Measurements from ENCODE around the gene BHLHA15.

The BHLHA15 gene

GRCh38 chr7:98228801-98229200 lies 17.6 kb downstream of the BHLHA15 start:
- DNase-seq, result no peak

DNA sequence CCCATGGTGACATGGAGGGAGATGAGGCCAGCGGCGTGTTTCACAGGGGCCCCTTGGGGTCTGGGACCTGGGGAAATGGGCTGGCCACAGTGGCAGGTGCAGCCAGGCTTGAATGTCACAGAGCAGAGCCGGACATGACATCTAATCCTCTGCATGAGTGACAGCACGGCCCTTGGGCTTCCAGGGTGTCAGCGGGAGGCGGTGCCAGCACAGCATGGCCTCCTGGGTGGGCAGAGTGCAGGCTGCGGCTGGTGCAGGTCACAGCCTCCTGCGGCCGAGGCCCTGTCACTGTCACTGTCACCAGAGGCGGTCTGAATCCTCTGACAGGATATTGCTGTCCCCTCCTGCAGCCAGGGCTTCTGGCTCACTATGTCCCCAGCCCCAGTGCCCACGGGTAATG lies 18.2 kb downstream of the BHLHA15 start:
- DNase-seq, result no peak

- no peak for DNase-seq
Measured at GRCh38 chr7:98229991-98230745, 18.9 kb downstream of the BHLHA15 start.

- DNase-seq, result no peak
Measured at GRCh38 chr7:98230746-98231471, 19.7 kb downstream of the BHLHA15 start.

DNA sequence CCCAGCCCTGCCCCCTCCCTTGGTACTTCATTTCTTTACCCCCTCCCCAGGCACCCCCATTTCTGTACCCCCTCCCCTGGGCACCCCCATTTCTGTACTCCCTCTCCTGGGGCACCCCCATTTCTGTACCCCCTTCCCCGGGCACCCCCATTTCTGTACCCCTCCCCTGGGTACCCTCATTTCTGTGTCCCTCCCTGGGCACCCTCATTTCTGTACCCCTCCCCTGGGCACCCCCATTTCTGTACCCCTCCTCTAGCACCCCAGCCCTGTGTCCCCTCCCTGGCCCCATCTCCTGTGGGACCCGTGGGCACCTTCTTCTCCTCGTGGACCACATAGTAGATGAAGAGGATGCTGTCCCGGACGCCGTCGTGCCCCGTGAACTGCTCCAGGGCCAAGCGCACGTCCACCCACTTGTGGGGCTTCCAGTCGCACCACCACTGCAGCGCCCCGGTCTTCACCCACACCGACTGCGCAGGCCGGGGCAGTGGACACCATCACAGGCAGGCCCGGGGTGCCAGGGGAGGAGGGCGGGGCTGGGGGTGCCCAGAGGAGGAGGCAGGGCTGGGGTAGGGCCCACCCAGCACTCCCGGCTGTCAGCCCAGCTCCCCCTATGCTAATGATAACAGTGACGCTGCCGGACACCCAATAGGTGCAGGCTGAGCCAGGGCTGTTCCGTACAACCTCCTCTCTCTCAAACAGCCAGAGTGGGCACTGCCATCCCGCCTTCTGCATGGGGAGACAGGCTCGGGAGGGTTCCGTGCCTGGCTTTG lies 20.4 kb downstream of the BHLHA15 start:
- no peak for DNase-seq

DNA sequence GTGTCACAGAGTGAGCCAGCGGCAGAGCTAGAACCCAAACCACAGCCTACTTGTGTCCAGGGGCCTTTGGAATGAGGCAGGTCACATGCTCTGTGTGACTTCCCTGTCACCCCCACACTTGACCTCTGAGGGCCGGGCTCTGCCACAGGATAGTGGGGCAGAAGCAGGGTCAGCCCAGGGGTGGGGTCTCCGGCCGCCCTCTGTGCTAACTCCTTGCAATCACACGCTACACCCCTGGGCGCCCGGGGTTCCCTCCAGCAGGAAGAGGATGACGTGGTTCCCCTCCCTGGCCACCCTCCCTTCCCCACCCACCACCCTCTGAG lies 21.0 kb downstream of the BHLHA15 start:
- DNase-seq, result no peak

DNA sequence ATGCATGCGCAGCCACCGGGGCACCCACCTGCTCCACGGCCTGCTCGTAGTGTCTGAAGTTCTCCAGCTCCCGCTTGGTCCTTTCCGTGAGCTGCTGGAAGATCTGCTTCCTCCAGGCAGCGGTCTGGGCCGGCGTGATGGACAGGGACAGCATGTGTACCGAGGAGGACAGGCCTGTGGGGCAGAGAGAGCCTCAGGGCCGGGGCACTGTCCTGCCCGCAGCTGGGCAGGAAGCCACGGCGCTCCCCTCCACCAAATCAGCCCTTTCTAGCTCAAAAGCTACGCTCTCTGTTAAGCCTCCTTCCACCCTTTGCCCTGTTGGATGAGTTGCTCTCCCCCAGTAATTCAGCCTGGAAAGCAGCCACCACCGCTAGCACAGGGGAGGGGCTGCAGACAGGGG lies 21.6 kb downstream of the BHLHA15 start:
- no peak for DNase-seq

DNA sequence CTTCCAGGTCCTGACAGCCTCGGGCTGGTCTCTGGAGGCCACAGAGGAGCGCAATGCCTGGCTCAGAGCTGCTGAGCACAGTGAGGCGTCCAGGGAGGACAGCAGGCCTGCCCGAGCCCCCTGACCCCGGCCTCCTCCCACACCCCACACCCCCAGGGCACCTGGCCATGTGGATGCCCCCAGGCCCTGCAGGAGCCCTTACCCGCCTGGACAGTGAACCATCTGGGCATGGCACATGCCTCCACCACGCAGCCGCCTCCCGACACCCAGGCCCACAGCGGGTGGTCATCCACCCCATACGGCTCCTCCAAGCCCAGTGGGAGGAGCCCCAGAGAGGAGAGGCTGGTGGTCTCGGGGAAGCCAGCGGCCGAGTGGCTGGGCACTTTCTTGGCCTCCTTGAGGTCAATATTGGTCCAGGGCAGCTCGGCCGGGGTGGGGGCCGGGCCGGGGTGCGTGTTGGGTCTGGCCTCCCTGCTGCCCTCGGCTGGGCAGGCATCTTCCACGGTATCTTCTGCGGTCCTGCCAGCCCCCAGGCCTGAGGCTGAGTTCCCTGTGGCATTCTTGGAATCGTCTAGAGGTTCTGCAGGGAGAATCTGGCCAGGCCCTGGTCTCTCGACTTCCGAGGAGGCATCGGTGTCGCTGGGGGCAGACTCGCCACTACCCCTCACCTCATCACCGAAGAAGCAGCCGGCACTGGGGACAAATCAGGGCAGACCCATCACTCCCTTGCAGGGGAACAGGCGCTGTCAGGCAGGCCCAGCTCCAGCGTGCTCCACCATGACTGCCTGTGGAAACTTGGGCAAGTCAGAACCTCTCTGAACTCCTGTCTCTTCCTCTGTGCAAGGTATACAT lies 22.2 kb downstream of the BHLHA15 start:
- DNase-seq, result no peak

GRCh38 chr7:98234429-98235147 lies 23.3 kb downstream of the BHLHA15 start:
- DNase-seq, result no peak

DNA sequence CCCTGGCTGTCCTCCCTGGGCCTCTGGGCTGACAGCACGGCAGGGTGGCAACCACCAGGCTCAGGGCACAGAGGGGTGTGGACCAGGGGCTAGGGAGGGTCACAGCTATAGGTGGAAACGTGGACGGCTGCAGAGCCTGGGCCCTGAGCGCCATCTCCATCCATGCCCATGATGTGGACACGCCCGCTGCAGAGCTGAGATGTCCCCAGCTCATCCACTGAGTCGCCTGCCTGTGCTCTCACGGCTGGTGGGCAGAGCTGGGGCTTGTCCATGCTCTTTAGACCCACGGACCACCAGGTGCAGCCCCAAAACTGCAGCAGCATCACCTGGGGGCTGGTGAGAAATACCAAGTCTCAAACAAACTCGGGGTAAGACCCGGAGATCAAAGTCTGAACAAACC lies 24.7 kb downstream of the BHLHA15 start:
- DNase-seq, result no peak

DNA sequence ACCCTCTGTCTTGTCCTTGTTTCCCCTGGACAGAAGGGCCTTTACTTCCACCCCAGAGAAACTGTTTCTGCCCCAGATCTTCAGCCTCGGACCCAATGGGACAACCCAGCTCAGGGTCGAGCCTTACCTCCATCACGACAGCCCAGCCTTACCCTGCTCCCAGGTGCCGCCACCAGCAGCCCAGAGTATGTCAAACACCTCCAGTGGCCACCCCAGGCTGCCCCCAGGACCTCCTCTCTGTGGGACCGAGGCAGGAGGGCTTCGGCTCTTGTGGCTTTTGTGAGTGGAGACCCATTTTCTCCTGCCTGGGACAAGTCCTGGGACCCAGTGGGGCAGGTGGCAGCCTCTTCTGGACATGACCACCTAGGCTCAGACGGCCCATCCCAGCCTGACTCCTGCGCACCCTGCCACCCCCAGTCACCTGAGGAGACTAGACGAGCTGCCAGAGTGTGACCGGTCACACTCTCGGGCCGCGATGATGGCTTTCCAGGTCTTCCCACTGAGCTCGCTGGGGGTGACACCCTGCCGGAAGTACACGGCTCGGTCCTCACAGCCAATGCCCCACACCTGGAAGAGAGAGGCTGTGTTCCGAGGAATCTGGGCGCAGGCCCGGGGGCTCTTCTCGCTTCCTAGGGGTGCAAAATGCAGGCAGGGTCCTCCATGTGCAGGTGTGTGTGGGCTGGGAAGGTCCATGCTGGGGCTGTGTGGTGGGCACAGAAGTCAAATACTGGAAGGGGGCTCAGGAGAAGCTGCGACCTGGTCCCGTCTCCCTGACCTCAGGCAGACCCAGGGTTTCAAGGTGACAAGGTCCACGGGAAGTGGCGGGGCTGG lies 25.3 kb downstream of the BHLHA15 start:
- no peak for DNase-seq

GRCh38 chr7:98238076-98238475 lies 26.8 kb downstream of the BHLHA15 start:
- no peak for DNase-seq

GRCh38 chr7:98238976-98239375 lies 27.7 kb downstream of the BHLHA15 start:
- no peak for DNase-seq

GRCh38 chr7:98240961-98241673 lies 29.9 kb downstream of the BHLHA15 start:
- peak; percentile 25 for DNase-seq

DNA sequence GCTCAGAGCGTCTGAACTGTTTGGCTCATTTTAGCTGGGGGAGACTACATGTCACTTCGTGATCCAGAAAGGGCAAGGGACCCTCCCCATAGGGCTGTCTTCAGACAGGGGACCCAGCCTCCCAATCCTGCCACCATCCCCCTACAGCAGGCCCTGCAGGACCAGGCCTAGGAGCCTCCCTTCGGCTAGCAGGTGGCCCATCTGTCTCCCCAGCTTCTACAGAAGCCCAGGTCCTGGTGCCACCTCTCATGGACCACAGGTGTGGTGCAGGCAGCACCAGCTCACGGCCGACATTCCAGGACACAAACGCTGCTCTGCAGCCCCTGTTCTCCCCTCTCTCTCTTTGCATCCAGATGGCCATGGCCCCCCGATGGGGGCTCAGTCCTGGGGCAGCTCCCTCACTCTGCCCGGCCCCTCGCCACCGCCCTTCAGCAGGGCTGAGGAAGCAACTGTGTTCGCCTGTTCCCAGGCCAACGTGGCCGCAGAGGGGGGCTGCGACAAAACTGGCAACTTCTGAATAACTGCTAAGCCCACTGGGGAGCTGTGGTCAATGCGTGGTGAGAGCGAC lies 30.5 kb downstream of the BHLHA15 start:
- DNase-seq, result no peak

GRCh38 chr7:98242342-98242741 lies 31.1 kb downstream of the BHLHA15 start:
- DNase-seq, result no peak

GRCh38 chr7:98242934-98243333 lies 31.7 kb downstream of the BHLHA15 start:
- DNase-seq, result no peak

DNA sequence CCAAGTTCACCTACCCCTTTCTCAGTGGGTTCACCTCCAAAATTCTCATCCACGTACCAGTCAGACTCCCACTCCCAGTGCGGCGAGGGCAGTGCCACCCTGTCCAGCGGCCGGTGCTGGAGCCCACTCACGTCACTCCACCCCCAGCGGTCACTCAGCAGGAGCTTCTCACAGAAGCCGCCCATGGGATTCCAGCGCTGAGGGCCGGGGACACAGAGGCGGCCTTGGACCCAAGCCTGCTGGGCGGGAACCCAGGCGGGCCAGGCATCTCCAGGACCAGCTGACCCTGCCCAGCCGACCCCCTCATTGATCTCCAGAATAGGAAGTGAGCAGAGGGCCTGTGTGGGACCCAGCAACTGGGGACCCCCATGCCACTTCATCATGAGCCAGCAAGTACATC lies 33.6 kb downstream of the BHLHA15 start:
- DNase-seq, result no peak

DNA sequence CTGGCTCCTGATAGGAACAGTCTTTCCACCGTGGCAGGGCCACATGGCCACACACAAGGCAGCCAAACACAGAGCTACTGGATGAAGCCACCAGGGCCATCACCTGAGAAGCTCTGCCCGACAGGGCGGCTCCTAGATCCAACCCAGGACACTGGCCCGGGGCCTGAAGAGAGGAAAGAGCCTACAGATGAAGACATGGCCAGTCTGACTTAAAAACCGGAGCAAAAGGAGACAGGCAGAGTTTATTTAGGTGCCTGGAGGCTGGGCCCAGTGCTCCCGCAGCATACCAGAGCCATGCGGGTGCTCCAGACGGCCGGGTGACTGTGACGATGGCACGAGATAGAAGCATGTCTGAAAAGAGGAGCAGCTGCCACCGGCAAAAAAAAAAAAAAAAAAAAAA lies 36.9 kb downstream of the BHLHA15 start:
- no peak for DNase-seq

GRCh38 chr7:98249106-98249505 lies 37.9 kb downstream of the BHLHA15 start:
- no peak for DNase-seq
